WTC11 (cell line): ENCODE results near the gene RUBCN. TPM values are rescaled to one million over a fixed set of nuclear protein-coding genes. Genes with fewer than 3 reads are reported as not detected.

Source experiments
- ATAC-seq: fragments of 200-7000 bp; cut with Tn5 transposase; 2 replicates; pipeline ENCODE4 v1.10.0; 2021; ENCODE audit warnings: mild to moderate bottlenecking, moderate library complexity
- CTCF ChIA-PET: fragments of 300-600 bp; sonication (Branson Sonifier 250); formaldehyde crosslinking; loops from one replicate; lab custom pipeline; 2021; ENCODE audit warnings: antibody characterized with exemption; lab: Charles Lee
- POLR2A ChIA-PET: fragments of 350-600 bp; sonication (Branson Sonifier 250); formaldehyde crosslinking; loops from one replicate; lab custom pipeline; 2021; ENCODE audit warnings: antibody characterized with exemption; lab: Charles Lee
- DNase-seq: peaks from one replicate; pipeline ENCODE4 v3.0.0; 2021; ENCODE audit warnings: low spot score
- H3K27ac Mint-ChIP-seq: 2 replicates; pipeline ENCODE4 v1.8.0; 2021; ENCODE audit warnings: mixed read lengths
- H3K27me3 Mint-ChIP-seq: 2 replicates; pipeline ENCODE4 v1.8.0; 2021; ENCODE audit warnings: low read depth, mild to moderate bottlenecking, moderate library complexity, mixed read lengths
- H3K36me3 Mint-ChIP-seq: 2 replicates; pipeline ENCODE4 v1.8.0; 2021; ENCODE audit warnings: mixed read lengths
- H3K4me1 Mint-ChIP-seq: 2 replicates; pipeline ENCODE4 v1.8.0; 2022; ENCODE audit warnings: mixed read lengths
- H3K4me3 Mint-ChIP-seq: 2 replicates; pipeline ENCODE4 v1.8.0; 2021; ENCODE audit warnings: mild to moderate bottlenecking, moderate library complexity, mixed read lengths
- H3K9me3 Mint-ChIP-seq: 2 replicates; pipeline ENCODE4 v1.8.0; 2021; ENCODE audit warnings: mixed read lengths
- AFF4 ChIP-seq: sonication (generic); formaldehyde crosslinking; IDR thresholded peaks from 2 replicates; pipeline ENCODE4 v1.8.1; 2023; ENCODE audit warnings: mild to moderate bottlenecking, missing genetic modification reagents, borderline replicate concordance
- AR ChIP-seq: fragments of 250-450 bp; sonication (Bioruptor Pico); IDR thresholded peaks from 2 replicates; pipeline ENCODE4 v1.9.0; 2021; ENCODE audit warnings: mild to moderate bottlenecking
- CREB1 ChIP-seq: sonication (generic); formaldehyde crosslinking; IDR thresholded peaks from 2 replicates; pipeline ENCODE4 v1.8.0; 2023; ENCODE audit warnings: mild to moderate bottlenecking, missing genetic modification reagents
- CREM ChIP-seq: sonication (generic); formaldehyde crosslinking; IDR thresholded peaks from 2 replicates; pipeline ENCODE4 v1.8.1; 2022; ENCODE audit warnings: mild to moderate bottlenecking, missing genetic modification reagents, moderate library complexity
- ESRRA ChIP-seq: sonication (generic); formaldehyde crosslinking; IDR thresholded peaks from 2 replicates; pipeline ENCODE4 v1.8.1; 2022; ENCODE audit warnings: mild to moderate bottlenecking, missing genetic modification reagents, borderline replicate concordance
- FOXJ3 ChIP-seq: sonication (generic); formaldehyde crosslinking; IDR thresholded peaks from 2 replicates; pipeline ENCODE4 v1.9.0; 2021; ENCODE audit warnings: missing genetic modification reagents, mild to moderate bottlenecking, borderline replicate concordance
- FOXP1 ChIP-seq: sonication (generic); formaldehyde crosslinking; IDR thresholded peaks from 2 replicates; pipeline ENCODE4 v1.8.0; 2022; ENCODE audit warnings: missing genetic modification reagents, mild to moderate bottlenecking, moderate library complexity, borderline replicate concordance
- JAZF1 ChIP-seq: fragments of 250-450 bp; sonication (Bioruptor Pico); IDR thresholded peaks from 2 replicates; pipeline ENCODE4 v1.9.0; 2021; ENCODE audit warnings: moderate library complexity, mild to moderate bottlenecking, inconsistent platforms
- MAX ChIP-seq: sonication (generic); formaldehyde crosslinking; IDR thresholded peaks from 2 replicates; pipeline ENCODE4 v1.8.0; 2022; ENCODE audit warnings: mild to moderate bottlenecking, missing genetic modification reagents
- NFATC4 ChIP-seq: fragments of 250-450 bp; sonication (Bioruptor Pico); IDR thresholded peaks from 2 replicates; pipeline ENCODE4 v1.9.0; 2021; ENCODE audit warnings: mild to moderate bottlenecking
- NFE2L1 ChIP-seq: sonication (generic); formaldehyde crosslinking; IDR thresholded peaks from 2 replicates; pipeline ENCODE4 v1.8.1; 2023; ENCODE audit warnings: missing genetic modification reagents
- NR3C1 ChIP-seq: sonication (generic); formaldehyde crosslinking; conservative IDR thresholded peaks from 2 replicates; pipeline ENCODE4 v1.8.1; 2023; ENCODE audit warnings: low read depth, mild to moderate bottlenecking, missing genetic modification reagents
- OVOL2 ChIP-seq: fragments of 250-450 bp; sonication (Bioruptor Pico); IDR thresholded peaks from 2 replicates; pipeline ENCODE4 v1.9.0; 2021; ENCODE audit warnings: mild to moderate bottlenecking, borderline replicate concordance
- RELA ChIP-seq: sonication (generic); formaldehyde crosslinking; IDR thresholded peaks from 2 replicates; pipeline ENCODE4 v1.8.1; 2022; ENCODE audit warnings: missing genetic modification reagents, mild to moderate bottlenecking, borderline replicate concordance
- RORB ChIP-seq: fragments of 250-450 bp; sonication (Bioruptor Pico); IDR thresholded peaks from 2 replicates; pipeline ENCODE4 v1.9.0; 2021; ENCODE audit warnings: mild to moderate bottlenecking
- SMAD3 ChIP-seq: sonication (generic); formaldehyde crosslinking; IDR thresholded peaks from 2 replicates; pipeline ENCODE4 v1.8.0; 2022; ENCODE audit warnings: missing genetic modification reagents, mild to moderate bottlenecking, borderline replicate concordance
- TEAD1 ChIP-seq: sonication (generic); formaldehyde crosslinking; IDR thresholded peaks from 2 replicates; pipeline ENCODE4 v1.8.0; 2022; ENCODE audit warnings: mild to moderate bottlenecking, missing genetic modification reagents
- TP53 ChIP-seq: sonication (generic); formaldehyde crosslinking; IDR thresholded peaks from 2 replicates; pipeline ENCODE4 v1.8.1; 2023; ENCODE audit warnings: mild to moderate bottlenecking, missing genetic modification reagents
- ZNF232 ChIP-seq: sonication (generic); formaldehyde crosslinking; IDR thresholded peaks from 2 replicates; pipeline ENCODE4 v1.8.0; 2022; ENCODE audit warnings: mild to moderate bottlenecking, missing genetic modification reagents
- ZNF532 ChIP-seq: fragments of 250-450 bp; sonication (Bioruptor Pico); IDR thresholded peaks from 2 replicates; pipeline ENCODE4 v1.9.0; 2021; ENCODE audit warnings: mild to moderate bottlenecking, borderline replicate concordance
- ZNF671 ChIP-seq: fragments of 250-450 bp; sonication (Bioruptor Pico); IDR thresholded peaks from 2 replicates; pipeline ENCODE4 v1.8.0; 2021; ENCODE audit warnings: mild to moderate bottlenecking
- total RNA-seq: library from RNA; stranded (reverse); gene quantifications from 3 replicates; pipeline ENCODE4 v1.2.3, GENCODE V29; 2021

The RUBCN gene
- total RNA-seq, 1 experiment from 2014 or later = 22.9 TPM

GRCh38 chr3:197737319-197737649 lies 580 bp upstream of the RUBCN start:
- no peaks in the 10 kb centered on the region for H3K9me3 Mint-ChIP-seq
- no peaks in the 10 kb centered on the region for H3K36me3 Mint-ChIP-seq
- H3K4me3 Mint-ChIP-seq = peak overlapping the region; percentile 95
- ATAC-seq (peak; percentile 1; the same call in 1 of the 2 replicates), DNase-seq (no peak)
- peak overlapping the region; percentile 80 for H3K27ac Mint-ChIP-seq
- CTCF ChIA-PET = no interaction called here
- no peaks in the 10 kb centered on the region for H3K27me3 Mint-ChIP-seq
- TF ChIP-seq ZNF532 (CRISPR knock-in tag) (no peak), TEAD1 (no peak), MAX (CRISPR knock-in tag) (0 out of 2 replicates have a peak, but pooled peaks have one; percentile 16), CREM (CRISPR knock-in tag) (0 out of 2 replicates have a peak, but pooled peaks have one; percentile 7), JAZF1 (CRISPR knock-in tag) (no peak), NR3C1 (no peak), SMAD3 (CRISPR knock-in tag) (no peak), RORB (no peak), CREB1 (CRISPR knock-in tag) (no peak), ZNF671 (no peak), NFATC4 (CRISPR knock-in tag) (no peak)
- TF ChIP-seq, all 79 proteins: peak for 2
- POLR2A ChIA-PET = interaction anchor here (0.7 kb wide), 1 partner anchor 11 kb away, joined by 3 read pairs; no protein-coding TSS in a partner anchor
- peaks cover 22% of the 10 kb centered on the region for H3K4me1 Mint-ChIP-seq

DNA sequence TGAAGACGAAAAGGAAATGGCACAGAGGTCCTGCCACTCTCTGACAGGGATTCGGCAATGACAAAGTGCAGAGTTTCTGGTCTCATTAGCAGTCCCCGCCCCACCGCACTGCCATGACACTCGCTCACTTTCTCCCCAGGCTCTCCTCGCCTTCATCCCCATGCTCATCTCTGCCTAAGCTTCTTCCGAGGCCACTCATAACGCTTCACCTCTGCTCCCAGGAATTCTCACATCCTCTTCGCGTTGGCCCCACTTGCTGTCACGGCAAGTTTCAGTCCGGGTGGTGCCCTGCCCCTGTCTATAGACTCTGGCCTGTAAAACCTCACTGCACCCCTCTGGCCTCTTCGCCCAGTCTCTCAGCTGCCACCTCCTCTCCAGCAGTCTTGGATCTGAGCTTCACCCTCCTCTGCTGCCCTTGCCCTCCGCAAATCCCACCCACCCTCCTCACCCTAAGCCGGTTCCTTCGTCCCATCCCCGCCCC lies 654 bp downstream of the RUBCN start:
- ATAC-seq = no peak
- 0 out of 2 replicates have a peak overlapping the region, but pooled peaks have one; percentile 15 for H3K27ac Mint-ChIP-seq
- no peaks in the 10 kb centered on the region for H3K27me3 Mint-ChIP-seq
- CTCF ChIA-PET = interaction anchor here (0.6 kb wide), 1 partner anchor 14 kb away, joined by 3 read pairs; no protein-coding TSS in a partner anchor
- H3K9me3 Mint-ChIP-seq = peaks cover 3% of the 10 kb centered on the region; the same call in 1 of the 2 replicates
- H3K4me3 Mint-ChIP-seq = peak overlapping the region; percentile 95
- DNase-seq = no peak
- H3K36me3 Mint-ChIP-seq = peaks cover 4% of the 10 kb centered on the region; the same call in 1 of the 2 replicates
- TF ChIP-seq OVOL2 (CRISPR knock-in tag) (no peak), NFE2L1 (0 out of 2 replicates have a peak, but pooled peaks have one; percentile 17)
- H3K4me1 Mint-ChIP-seq = peaks cover 23% of the 10 kb centered on the region
- POLR2A ChIA-PET = interaction anchor here (0.7 kb wide), 2 partner anchors 10 to 142 kb away, joined by 3 read pairs; no protein-coding TSS in a partner anchor

DNA sequence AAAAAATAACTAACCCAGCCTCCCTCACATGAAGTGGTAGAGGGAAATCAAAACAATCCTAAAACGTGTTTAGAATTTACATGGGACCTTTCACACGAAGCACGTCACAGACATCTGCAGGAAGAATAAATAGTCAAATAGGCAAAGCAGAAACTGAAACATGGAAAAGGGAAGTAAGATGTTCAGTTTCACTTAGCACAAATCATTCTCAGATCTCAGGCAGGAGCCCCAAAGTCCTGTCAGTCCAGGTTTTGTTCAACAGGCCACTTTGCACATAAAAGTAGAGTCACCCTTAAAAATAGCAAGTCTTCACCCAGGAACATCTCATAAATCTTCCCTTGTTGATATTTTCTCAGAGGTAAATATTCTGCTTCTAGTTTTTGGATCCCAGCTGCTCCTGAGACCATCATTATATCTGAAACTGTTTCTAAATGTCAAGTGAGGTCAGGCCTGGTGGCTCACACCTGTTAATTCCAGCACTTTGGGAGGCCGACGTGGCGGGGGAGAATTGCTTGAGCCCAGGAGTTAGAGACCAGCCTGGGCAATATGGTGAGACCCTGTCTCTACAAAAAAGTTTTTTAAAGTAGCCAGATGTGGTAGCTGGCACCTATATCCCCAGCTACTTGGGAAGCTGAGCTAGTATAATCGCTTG lies 1.9 kb downstream of the RUBCN start:
- CTCF ChIA-PET = no interaction called here
- TF ChIP-seq ZNF232 (CRISPR knock-in tag) = no peak
- TF ChIP-seq ESRRA (CRISPR knock-in tag) = no peak
- no peak for TF ChIP-seq AFF4 (CRISPR knock-in tag)
- TF ChIP-seq TP53 (CRISPR knock-in tag) = no peak
- TF ChIP-seq FOXP1 = no peak
- TF ChIP-seq FOXJ3 (CRISPR knock-in tag) = no peak
- no peak for TF ChIP-seq AR
- TF ChIP-seq RELA (CRISPR knock-in tag) = no peak

More for the DNA sequence above, 1.9 kb downstream of the RUBCN start:
- peaks cover 4% of the 10 kb centered on the region; the same call in 1 of the 2 replicates for H3K36me3 Mint-ChIP-seq
- H3K9me3 Mint-ChIP-seq = peaks cover 3% of the 10 kb centered on the region; the same call in 1 of the 2 replicates
- H3K4me3 Mint-ChIP-seq = peak overlapping the region; percentile 35; the same call in 1 of the 2 replicates
- POLR2A ChIA-PET = no interaction called here
- DNase-seq (no peak), ATAC-seq (no peak)
- H3K4me1 Mint-ChIP-seq = peaks cover 27% of the 10 kb centered on the region
- H3K27ac Mint-ChIP-seq = 0 out of 2 replicates have a peak overlapping the region, but pooled peaks have one; percentile 47
- H3K27me3 Mint-ChIP-seq = no peaks in the 10 kb centered on the region
